PC-9 (cell line): Measurements from ENCODE around the gene ANXA10.

Experiments used
- EZH2 ChIP-seq: fragments of 200-600 bp; sonication (generic); IDR thresholded peaks from 2 replicates; pipeline ENCODE4 v1.8.0; 2017; ENCODE audit warnings: antibody characterized with exemption, low read depth
- TF ChIP-seq, protein P1 (sequence below): fragments of 200-600 bp; sonication (generic); conservative IDR thresholded peaks from 2 replicates; pipeline ENCODE4 v1.6.1; 2017; ENCODE audit warnings: mixed run types, antibody characterized with exemption, mild to moderate bottlenecking, moderate library complexity

DNA sequence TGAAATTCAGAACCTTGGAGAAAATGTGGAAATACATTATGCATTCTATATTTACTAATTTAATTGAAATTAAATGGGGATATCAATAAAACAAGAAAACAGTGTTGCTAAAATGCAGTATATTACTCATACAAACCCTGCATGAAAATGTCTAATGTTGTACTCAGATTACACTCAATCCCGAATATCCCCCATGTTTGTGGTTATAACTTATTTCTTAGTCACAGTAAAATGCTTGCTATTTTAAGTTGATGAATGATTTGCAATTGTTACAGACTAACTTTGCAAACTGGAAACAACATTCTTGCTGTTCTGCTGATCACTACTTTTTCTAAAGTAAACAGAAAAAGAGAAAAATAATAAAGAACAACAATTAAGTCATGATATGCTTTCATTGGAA is 33.1 kb upstream of the ANXA10 start:
- TF ChIP-seq, protein P1, sequence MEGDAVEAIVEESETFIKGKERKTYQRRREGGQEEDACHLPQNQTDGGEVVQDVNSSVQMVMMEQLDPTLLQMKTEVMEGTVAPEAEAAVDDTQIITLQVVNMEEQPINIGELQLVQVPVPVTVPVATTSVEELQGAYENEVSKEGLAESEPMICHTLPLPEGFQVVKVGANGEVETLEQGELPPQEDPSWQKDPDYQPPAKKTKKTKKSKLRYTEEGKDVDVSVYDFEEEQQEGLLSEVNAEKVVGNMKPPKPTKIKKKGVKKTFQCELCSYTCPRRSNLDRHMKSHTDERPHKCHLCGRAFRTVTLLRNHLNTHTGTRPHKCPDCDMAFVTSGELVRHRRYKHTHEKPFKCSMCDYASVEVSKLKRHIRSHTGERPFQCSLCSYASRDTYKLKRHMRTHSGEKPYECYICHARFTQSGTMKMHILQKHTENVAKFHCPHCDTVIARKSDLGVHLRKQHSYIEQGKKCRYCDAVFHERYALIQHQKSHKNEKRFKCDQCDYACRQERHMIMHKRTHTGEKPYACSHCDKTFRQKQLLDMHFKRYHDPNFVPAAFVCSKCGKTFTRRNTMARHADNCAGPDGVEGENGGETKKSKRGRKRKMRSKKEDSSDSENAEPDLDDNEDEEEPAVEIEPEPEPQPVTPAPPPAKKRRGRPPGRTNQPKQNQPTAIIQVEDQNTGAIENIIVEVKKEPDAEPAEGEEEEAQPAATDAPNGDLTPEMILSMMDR, result no peak
- TF ChIP-seq EZH2, result no peak
